Neural progenitor cell (in vitro differentiated cells): ENCODE data around the gene TLN1.

ENCODE experiments used
- EZH2 ChIP-seq: fragments of 200-600 bp; sonication (generic); IDR thresholded peaks from 2 replicates; pipeline ENCODE4 v1.6.1; 2017; ENCODE audit warnings: antibody characterized with exemption, mild to moderate bottlenecking, moderate library complexity
- TF ChIP-seq, protein P1 (sequence below): fragments of 200-600 bp; sonication (generic); IDR thresholded peaks from 2 replicates; pipeline ENCODE4 v1.5.1; 2017; ENCODE audit warnings: antibody characterized with exemption, mild to moderate bottlenecking

DNA sequence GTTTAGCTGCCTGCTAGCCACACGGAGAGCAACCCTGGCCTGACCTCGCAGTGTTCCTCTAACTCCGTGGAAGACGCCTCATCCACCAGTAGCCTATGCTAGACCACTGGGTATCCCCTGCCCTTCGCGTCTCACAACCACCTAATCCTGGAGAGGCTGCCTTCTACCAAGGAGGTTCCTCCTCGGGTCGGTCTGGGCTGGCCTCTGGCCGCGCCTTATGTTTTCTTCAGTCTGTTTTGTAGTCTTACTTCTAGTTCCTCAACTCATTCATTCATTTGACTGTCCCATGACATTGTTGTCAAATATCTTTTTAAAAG is 40.7 kb downstream of the TLN1 start:
- TF ChIP-seq, protein P1, sequence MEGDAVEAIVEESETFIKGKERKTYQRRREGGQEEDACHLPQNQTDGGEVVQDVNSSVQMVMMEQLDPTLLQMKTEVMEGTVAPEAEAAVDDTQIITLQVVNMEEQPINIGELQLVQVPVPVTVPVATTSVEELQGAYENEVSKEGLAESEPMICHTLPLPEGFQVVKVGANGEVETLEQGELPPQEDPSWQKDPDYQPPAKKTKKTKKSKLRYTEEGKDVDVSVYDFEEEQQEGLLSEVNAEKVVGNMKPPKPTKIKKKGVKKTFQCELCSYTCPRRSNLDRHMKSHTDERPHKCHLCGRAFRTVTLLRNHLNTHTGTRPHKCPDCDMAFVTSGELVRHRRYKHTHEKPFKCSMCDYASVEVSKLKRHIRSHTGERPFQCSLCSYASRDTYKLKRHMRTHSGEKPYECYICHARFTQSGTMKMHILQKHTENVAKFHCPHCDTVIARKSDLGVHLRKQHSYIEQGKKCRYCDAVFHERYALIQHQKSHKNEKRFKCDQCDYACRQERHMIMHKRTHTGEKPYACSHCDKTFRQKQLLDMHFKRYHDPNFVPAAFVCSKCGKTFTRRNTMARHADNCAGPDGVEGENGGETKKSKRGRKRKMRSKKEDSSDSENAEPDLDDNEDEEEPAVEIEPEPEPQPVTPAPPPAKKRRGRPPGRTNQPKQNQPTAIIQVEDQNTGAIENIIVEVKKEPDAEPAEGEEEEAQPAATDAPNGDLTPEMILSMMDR: no peak
- TF ChIP-seq EZH2: no peak
